Naive thymus-derived CD8-positive, alpha-beta T cell (primary cell): ENCODE measurements around the gene MT1M. TPM values are rescaled to one million over a fixed set of nuclear protein-coding genes. Genes with fewer than 3 reads are reported as not detected.

Experiments
- polyA plus RNA-seq, 3 donors: library from polyadenylated mRNA; unstranded; fragments of 300-500 nt; fragmentation: Illumina TruSeq; gene quantifications; one replicate each; pipeline ENCODE4 v1.2.3, GENCODE V29; 2021
- total RNA-seq, 8 experiments: library from RNA in 2 of 8; stranded (reverse) in 2 of 8; gene quantifications; one replicate each; pipeline ENCODE4 v1.2.3 and lab custom pipeline; 2021 to 2026

Gene MT1M
- total and polyA plus RNA-seq, 5 experiments from 2014 or later, result not detected

Other genes starting within 250 kb of the MT1M start
- gene AMFR, start 207.1 kb upstream of the MT1M start, total RNA-seq, result 10 to 100 TPM; 74.0 to 83.0 TPM
- 10 to 100 TPM; 24.2 to 38.4 (median 36.2) TPM for gene AMFR, start 207.1 kb upstream of the MT1M start, polyA plus RNA-seq
- 100 to 1,000 TPM; 111 to 118 TPM for gene NUDT21, start 181.3 kb upstream of the MT1M start, total RNA-seq
- gene NUDT21, start 181.3 kb upstream of the MT1M start, polyA plus RNA-seq, result 10 to 100 TPM; 55.5 to 74.1 (median 71.8) TPM
- gene OGFOD1, start 181.1 kb upstream of the MT1M start, total RNA-seq, result 10 to 100 TPM; 48.0 to 55.0 TPM
- gene OGFOD1, start 181.1 kb upstream of the MT1M start, polyA plus RNA-seq, result 100 to 1,000 TPM in 2 of 3 donors, 10 to 100 TPM in 1; 94.1 to 109 (median 103) TPM
- gene BBS2, start 112.6 kb upstream of the MT1M start, total RNA-seq, result 100 to 1,000 TPM in 1 of 2 experiments, 10 to 100 TPM in 1; 94.7 to 107 TPM
- 10 to 100 TPM; 35.7 to 37.6 (median 36.1) TPM for gene BBS2, start 112.6 kb upstream of the MT1M start, polyA plus RNA-seq
- not detected for gene MT4, start 67.6 kb upstream of the MT1M start, total RNA-seq
- gene MT4, start 67.6 kb upstream of the MT1M start, polyA plus RNA-seq, result not detected
- 1 to 10 TPM; 1.8 to 3.1 TPM for gene MT3, start 43.1 kb upstream of the MT1M start, total RNA-seq
- gene MT3, start 43.1 kb upstream of the MT1M start, polyA plus RNA-seq, result 10 to 100 TPM in 2 of 3 donors, 1 to 10 TPM in 1; 8.6 to 19.9 (median 19.2) TPM
- gene MT2A, start 24.1 kb upstream of the MT1M start, total RNA-seq, result 10 to 100 TPM; 32.3 to 39.0 TPM
- gene MT2A, start 24.1 kb upstream of the MT1M start, polyA plus RNA-seq, result 100 to 1,000 TPM; 248 to 303 (median 294) TPM
- 1 to 10 TPM; 1.3 to 1.6 TPM for gene MT1E, start 6.9 kb upstream of the MT1M start, total RNA-seq
- gene MT1E, start 6.9 kb upstream of the MT1M start, polyA plus RNA-seq, result 10 to 100 TPM in 2 of 3 donors, 1 to 10 TPM in 1; 7.1 to 21.9 (median 10.5) TPM
- gene MT1A, start 6.0 kb downstream of the MT1M start, total RNA-seq, result not detected
- gene MT1A, start 6.0 kb downstream of the MT1M start, polyA plus RNA-seq, result not detected
- gene MT1B, start 19.2 kb downstream of the MT1M start, total RNA-seq, result not detected
- gene MT1B, start 19.2 kb downstream of the MT1M start, polyA plus RNA-seq, result not detected
- 10 to 100 TPM; 18.4 to 18.9 TPM for gene MT1F, start 25.3 kb downstream of the MT1M start, total RNA-seq
- 10 to 100 TPM; 82.3 to 97.4 (median 94.2) TPM for gene MT1F, start 25.3 kb downstream of the MT1M start, polyA plus RNA-seq
- gene MT1G, start 35.4 kb downstream of the MT1M start, total RNA-seq, result not detected
- gene MT1G, start 35.4 kb downstream of the MT1M start, polyA plus RNA-seq, result under 1 TPM in 1 of 3 donors, not detected in 2; 0.74 TPM
- not detected for gene MT1H, start 37.2 kb downstream of the MT1M start, total RNA-seq
- gene MT1H, start 37.2 kb downstream of the MT1M start, polyA plus RNA-seq, result not detected
- 10 to 100 TPM; 27.6 to 31.1 TPM for gene MT1X, start 49.8 kb downstream of the MT1M start, total RNA-seq
- gene MT1X, start 49.8 kb downstream of the MT1M start, polyA plus RNA-seq, result 100 to 1,000 TPM; 185 to 201 (median 201) TPM
- 10 to 100 TPM; 82.5 to 85.0 TPM for gene NUP93, start 97.5 kb downstream of the MT1M start, total RNA-seq
- gene NUP93, start 97.5 kb downstream of the MT1M start, polyA plus RNA-seq, result 100 to 1,000 TPM in 1 of 3 donors, 10 to 100 TPM in 2; 66.6 to 104 (median 77.5) TPM
- gene SLC12A3, start 232.5 kb downstream of the MT1M start, total RNA-seq, result not detected
- gene SLC12A3, start 232.5 kb downstream of the MT1M start, polyA plus RNA-seq, result not detected